Colonic mucosa (tissue), 4 donors: ENCODE measurements around the gene PIP4K2C. TPM values are rescaled to one million over a fixed set of nuclear protein-coding genes. Genes with fewer than 3 reads are reported as not detected.

Experiments used
- DNase-seq: peaks from one replicate; pipeline ENCODE4 v3.0.0-alpha.2; 2020
- H3K27ac ChIP-seq: fragments of 200-600 bp; one replicate; pipeline ENCODE4 v1.8.0; 2021
- H3K27me3 ChIP-seq: fragments of 200-600 bp; one replicate; pipeline ENCODE4 v1.8.0; 2021
- H3K36me3 ChIP-seq: fragments of 200-600 bp; one replicate; pipeline ENCODE4 v1.8.0; 2021
- H3K4me1 ChIP-seq: fragments of 200-600 bp; one replicate; pipeline ENCODE4 v1.8.0; 2021; ENCODE audit warnings: mild to moderate bottlenecking
- H3K4me3 ChIP-seq: fragments of 200-600 bp; one replicate; pipeline ENCODE4 v1.8.0; 2021
- H3K9ac ChIP-seq, 2 donors: one replicate each; pipeline ENCODE4 v1.7.0; 2013; ENCODE audit warnings: control low read depth in 2 of 2, low read depth in 2 of 2, low read length in 2 of 2
- H3K9me3 ChIP-seq: fragments of 200-600 bp; one replicate; pipeline ENCODE4 v1.8.0; 2021
- CTCF ChIP-seq: fragments of 200-600 bp; IDR thresholded peaks from one replicate; pipeline ENCODE4 v1.8.0; 2022; ENCODE audit warnings: antibody characterized with exemption, mild to moderate bottlenecking
- intact Hi-C: fragments of 100-400 bp; cut with DNase I; formaldehyde crosslinking; loops from one replicate; pipeline ENCODE4 v1.14.1; 2022
- total RNA-seq, 2 donors: library from RNA; stranded (reverse); fragmentation: NEBNext Ultra II Directional in 1 of 2; extraction: Animal tissue kit (Norgen Biotek cat#: 25700) in 1 of 2; gene quantifications; one replicate each; pipeline ENCODE4 v1.2.1, GENCODE V29; 2021
- donor health status: healthy.
- donor health status: DM: no; HTN: no; CAD: no.
- donor health status: DM: no; HTN: no; CAD: no.

PIP4K2C gene
- total RNA-seq, 2 donors from 2014 or later, result 43.6 to 60.2 TPM

GRCh38 chr12:57580466-57580795, 10.6 kb upstream of the PIP4K2C start:
- Histone ChIP-seq H3K36me3 (no peaks in the 10 kb centered on the region), H3K4me3 (no peak overlapping the region), H3K9me3 (no peaks in the 10 kb centered on the region), H3K4me1 (no peaks in the 10 kb centered on the region), H3K27ac (no peak overlapping the region), H3K9ac (no peak overlapping the region), H3K27me3 (no peaks in the 10 kb centered on the region)
- intact Hi-C loops, result loop anchor here (5.0 kb wide), 1 partner anchor 112 kb away; the partner anchor contains the start of gene OS9
- no peak for DNase-seq
- no peak for TF ChIP-seq CTCF

GRCh38 chr12:57581802-57582201, 9.2 kb upstream of the PIP4K2C start:
- no peaks in the 10 kb centered on the region for H3K27me3 ChIP-seq
- no peaks in the 10 kb centered on the region for H3K9me3 ChIP-seq
- intact Hi-C loops, result loop anchor here (2.0 to 5.0 kb wide), 2 partner anchors 39 to 110 kb away; partner anchors contain the start of gene OS9
- no peak overlapping the region for H3K4me3 ChIP-seq
- no peak overlapping the region for H3K9ac ChIP-seq
- no peaks in the 10 kb centered on the region for H3K36me3 ChIP-seq
- DNase-seq, result no peak
- TF ChIP-seq CTCF, result no peak
- no peak overlapping the region for H3K27ac ChIP-seq
- H3K4me1 ChIP-seq, result no peaks in the 10 kb centered on the region

GRCh38 chr12:57582440-57582839, 8.6 kb upstream of the PIP4K2C start:
- Histone ChIP-seq H3K27me3 (no peaks in the 10 kb centered on the region), H3K9ac (no peak overlapping the region), H3K9me3 (no peaks in the 10 kb centered on the region), H3K36me3 (no peaks in the 10 kb centered on the region), H3K27ac (no peak overlapping the region), H3K4me1 (no peaks in the 10 kb centered on the region), H3K4me3 (no peak overlapping the region)
- DNase-seq, result no peak
- intact Hi-C loops, result loop anchor here (2.0 to 5.0 kb wide), 2 partner anchors 38 to 110 kb away; partner anchors contain the start of gene OS9
- no peak for TF ChIP-seq CTCF

GRCh38 chr12:57583008-57583831, 7.8 kb upstream of the PIP4K2C start:
- intact Hi-C loops, result loop anchor here (2.0 to 5.0 kb wide), 2 partner anchors 38 to 109 kb away; partner anchors contain the start of gene OS9
- TF ChIP-seq CTCF, result peak; percentile 94
- peak; percentile 70 for DNase-seq
- Histone ChIP-seq H3K36me3 (no peaks in the 10 kb centered on the region), H3K27me3 (no peaks in the 10 kb centered on the region), H3K27ac (no peak overlapping the region), H3K4me1 (no peaks in the 10 kb centered on the region), H3K4me3 (no peak overlapping the region), H3K9me3 (no peaks in the 10 kb centered on the region), H3K9ac (no peak overlapping the region)

- Histone ChIP-seq H3K9me3 (no peaks in the 10 kb centered on the region), H3K4me3 (no peak overlapping the region), H3K4me1 (no peaks in the 10 kb centered on the region), H3K27me3 (no peaks in the 10 kb centered on the region), H3K9ac (no peak overlapping the region), H3K36me3 (no peaks in the 10 kb centered on the region), H3K27ac (no peak overlapping the region)
- intact Hi-C loops, result loop anchor here (5.0 kb wide), 1 partner anchor 108 kb away; the partner anchor contains the start of gene OS9
- no peak for TF ChIP-seq CTCF
- DNase-seq, result no peak
Measured at GRCh38 chr12:57584050-57584449, 6.9 kb upstream of the PIP4K2C start.
